ENCODE results near the gene GRHL3.
A peak's percentile ranks its signal among the peaks of the same experiment; 100 is the strongest.

Gene GRHL3

GRCh38 chr1:24292103-24292502, 27.1 kb upstream of the GRHL3 start:
- Histone ChIP-seq H3K27ac (no peak overlapping the region), H3K4me3 (no peak overlapping the region)

DNA sequence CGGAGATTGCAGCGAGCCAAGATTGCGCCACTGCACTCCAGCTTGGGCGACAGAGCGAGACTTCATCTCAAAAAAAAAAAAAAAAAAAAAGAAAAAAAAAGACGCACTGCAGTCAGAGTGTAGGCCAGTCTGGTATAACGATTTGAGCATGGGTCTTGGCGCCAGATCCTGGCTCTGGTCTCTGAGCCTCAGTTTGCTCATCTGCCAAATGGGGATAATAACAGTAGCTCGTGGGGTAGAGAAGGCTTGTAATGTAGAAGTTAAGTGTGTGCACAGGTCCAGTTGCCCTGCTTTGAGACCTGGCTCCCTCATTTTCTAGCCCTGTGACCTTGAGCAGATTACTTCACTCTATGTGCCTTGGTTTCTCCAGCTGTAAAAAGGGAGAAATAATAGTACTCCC, 26.3 kb upstream of the GRHL3 start:
- Histone ChIP-seq H3K4me3 (no peak overlapping the region), H3K27ac (peak overlapping the region in 3 of 21 experiments; percentile 52 to 82 (median 81))

DNA sequence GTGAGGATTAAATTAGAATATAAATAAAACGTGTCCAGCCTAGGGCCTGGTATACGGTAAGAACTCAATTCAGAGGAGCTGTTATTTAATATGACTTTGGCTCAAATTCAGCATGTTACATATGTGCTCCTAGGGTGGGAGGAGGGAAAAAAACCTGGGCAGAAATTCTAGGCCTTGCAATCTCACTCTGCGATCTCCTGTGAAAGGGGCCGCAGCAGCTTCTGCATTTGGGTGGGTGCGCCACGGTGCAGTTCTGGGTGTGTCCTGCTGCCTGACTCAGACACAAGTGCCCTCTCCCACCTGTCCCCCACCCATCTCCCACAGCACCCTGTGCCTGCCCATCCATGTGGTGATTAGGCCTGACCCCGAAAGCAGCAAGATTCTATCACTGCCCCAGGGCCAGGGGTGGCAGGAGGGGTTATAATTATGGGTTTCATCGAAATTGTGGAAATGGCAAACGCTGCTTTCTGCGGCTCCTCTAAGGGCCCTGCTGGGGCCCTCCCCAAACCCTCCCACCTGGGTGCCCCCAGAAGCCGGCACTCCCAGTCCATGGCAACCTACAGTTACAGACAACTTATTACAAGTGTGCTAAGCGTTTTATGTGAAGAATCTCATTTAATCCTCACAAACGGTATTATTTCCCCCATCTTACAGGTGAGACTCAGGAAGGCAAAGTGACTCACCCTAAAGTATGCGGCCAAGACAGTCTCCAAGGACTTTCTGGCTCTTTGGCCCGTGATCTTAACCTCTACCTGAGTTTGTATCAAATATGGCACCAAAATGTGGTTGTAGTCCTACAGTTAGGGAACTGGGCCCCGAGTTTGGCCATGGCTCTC, 25.5 kb upstream of the GRHL3 start:
- Histone ChIP-seq H3K4me3 (no peak overlapping the region), H3K27ac (peak overlapping the region in 20 of 21 experiments; percentile 28 to 86 (median 71))

DNA sequence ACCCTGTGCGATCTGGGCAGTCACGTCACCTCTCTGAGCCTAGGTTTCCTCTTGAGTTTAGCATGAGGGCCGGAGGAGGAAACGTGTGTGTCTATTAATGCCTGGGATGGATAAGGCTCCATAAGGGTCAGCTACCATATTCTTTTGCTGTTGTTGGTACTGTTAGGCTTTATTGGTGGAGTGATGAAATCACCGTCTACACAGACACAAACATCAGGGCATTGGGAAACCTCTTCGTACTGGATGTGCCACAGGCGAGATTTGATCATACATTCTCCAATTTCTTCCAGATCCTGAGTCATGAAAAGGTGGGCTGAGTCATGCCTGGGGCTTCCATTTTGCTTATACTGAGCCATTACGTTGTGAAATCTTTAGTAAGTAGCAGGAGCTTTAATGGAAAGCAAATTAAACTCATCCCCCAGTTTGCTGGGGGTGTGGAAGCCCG, 24.9 kb upstream of the GRHL3 start:
- Histone ChIP-seq H3K27ac (peak overlapping the region in 20 of 21 experiments; percentile 31 to 86 (median 71)), H3K4me3 (no peak overlapping the region)

GRCh38 chr1:24294716-24295371, 24.3 kb upstream of the GRHL3 start:
- Histone ChIP-seq H3K4me3 (no peak overlapping the region), H3K27ac (peak overlapping the region in 19 of 21 experiments; percentile 31 to 82 (median 71))

DNA sequence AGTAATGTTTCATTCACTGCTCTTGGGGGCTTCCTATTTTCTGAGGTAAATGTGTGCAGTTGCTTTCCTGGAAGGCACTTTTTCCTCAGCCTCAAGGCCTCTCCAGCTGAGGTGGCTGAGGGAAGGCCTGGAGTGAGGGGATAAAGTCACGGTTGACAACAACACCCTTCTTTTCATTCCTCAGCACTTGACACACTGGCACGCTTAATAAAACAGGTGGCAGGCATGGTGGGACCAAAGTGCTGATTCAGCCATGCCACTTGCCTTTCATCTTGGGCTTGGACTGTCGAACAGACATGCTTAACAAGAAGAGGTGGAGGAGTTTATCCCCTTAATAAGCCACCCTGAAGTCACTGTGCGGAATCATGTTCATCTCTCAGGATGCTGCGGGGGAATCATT, 23.6 kb upstream of the GRHL3 start:
- Histone ChIP-seq H3K27ac (peak overlapping the region in 19 of 21 experiments; percentile 31 to 82 (median 71)), H3K4me3 (no peak overlapping the region)

DNA sequence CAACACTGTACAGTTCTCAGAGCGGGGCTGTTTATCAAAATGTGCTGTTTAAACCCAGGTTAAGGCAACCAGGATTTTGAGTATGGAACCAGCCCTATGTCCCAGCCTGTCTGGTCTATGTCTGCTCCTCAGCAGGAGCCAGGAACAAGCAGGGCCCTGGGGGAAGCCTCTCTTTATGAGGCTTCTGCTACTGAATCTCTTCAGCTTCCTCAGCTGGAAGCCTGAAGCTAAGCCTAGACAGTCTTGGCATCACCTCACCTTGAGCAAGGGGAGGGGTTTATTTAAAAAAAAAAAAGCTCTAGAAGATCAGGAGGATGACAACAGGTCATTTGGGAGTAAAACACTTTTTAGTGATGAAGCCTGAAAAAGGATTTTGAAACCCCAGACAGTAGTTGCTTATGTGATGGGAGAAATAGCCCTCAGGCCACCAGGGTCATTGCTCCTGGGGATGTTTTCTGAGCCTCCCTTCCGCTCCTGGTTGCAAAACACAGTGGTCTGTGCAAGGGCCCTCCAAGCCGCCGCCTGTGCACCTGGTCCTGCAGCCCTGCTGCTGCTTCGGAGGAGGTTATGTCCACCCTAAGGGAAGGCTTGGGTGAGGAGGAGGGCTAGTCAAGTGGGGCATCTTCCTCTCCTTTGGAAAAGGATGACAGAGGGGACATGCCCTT, 21.8 kb upstream of the GRHL3 start:
- peak overlapping the region in 1 of 21 experiments; percentile 43 for H3K27ac ChIP-seq
- H3K4me3 ChIP-seq: no peak overlapping the region

GRCh38 chr1:24297852-24298232, 21.3 kb upstream of the GRHL3 start:
- H3K27ac ChIP-seq: no peak overlapping the region
- H3K4me3 ChIP-seq: no peak overlapping the region

DNA sequence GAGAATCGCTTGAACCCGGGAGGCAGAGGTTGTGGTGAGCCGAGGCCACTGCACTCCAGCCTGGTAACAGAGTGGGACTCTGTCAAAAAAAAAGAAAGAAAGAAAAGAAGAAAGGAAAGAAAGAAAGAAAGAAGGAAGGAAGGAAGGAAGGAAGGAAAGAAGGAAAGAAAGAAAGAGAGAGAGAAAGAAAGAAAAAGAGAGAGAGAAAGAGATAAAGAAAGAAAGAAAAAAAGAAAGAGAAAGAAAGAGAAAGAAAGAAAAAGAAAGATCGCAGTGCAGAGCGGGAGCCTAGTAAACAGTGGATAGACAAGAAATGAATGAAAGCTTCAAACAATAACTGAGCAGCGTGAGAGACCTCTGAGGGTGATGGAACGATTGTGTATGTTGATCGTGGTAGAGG, 20.6 kb upstream of the GRHL3 start:
- Histone ChIP-seq H3K27ac (no peak overlapping the region), H3K4me3 (no peak overlapping the region)

DNA sequence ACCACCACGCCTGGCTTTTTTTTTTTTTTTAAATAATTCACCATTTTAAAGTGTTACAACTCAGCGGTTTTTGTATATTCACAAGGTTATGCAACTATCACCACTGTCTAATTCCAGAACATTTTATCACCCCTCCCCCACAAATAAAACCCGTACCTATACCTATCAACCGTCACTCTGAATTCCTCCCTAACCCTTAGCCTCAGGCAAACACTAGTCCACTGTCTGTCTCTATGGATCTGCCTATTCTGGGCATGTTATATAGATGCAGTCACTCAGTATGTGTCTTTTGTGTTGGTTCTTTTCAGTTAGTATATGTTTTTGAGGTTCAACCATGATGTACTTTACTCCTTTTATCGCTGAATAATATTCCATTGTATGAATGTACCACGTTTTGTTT, 19.3 kb upstream of the GRHL3 start:
- H3K4me3 ChIP-seq: no peak overlapping the region
- no peak overlapping the region for H3K27ac ChIP-seq

DNA sequence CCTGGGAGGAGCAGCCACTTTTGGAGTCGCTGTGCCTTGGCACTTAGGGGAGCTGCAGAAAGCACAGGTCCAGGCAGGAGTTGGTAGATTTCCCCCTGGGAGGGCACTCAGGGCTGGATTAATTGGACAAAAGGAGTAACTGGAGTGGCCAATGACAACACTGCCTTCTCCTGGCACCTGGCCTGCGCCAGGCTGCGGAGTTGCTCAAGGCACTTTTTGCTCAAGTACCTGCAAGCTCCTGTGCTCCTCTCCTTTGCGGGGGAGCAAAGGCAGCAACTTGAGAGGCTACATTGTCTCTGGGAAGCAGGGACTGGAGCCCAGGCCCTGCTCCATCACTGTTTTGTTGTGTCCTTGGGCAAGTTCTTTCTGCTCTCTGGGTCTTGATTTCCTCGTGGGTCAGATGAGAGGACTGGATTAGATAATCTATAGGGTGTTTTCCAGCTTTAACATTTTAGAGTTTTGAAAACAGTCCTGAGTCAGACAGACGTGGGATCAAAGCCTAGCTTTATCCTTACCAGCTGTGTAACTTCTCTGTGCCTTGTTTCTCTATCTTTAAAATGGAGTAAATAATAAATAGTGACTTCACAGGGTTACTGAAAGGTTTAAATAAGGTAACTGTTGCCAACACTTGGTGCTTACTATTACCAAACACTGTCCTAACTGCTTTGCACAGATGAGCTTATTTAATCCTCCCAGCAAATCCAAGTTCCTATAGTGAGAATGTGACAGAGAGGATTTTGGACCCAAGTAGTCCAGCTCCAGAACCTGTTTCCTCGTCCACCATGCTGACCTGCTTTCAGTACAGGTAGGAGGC, 18.0 kb upstream of the GRHL3 start:
- H3K27ac ChIP-seq: peak overlapping the region in 13 of 21 experiments; percentile 1 to 72 (median 53)
- no peak overlapping the region for H3K4me3 ChIP-seq

- no peak overlapping the region for H3K4me3 ChIP-seq
- H3K27ac ChIP-seq: peak overlapping the region in 11 of 21 experiments; percentile 1 to 72 (median 54)
These were observed 17.4 kb upstream of the GRHL3 start for GRCh38 chr1:24301785-24302175.

- peak overlapping the region in 7 of 21 experiments; percentile 23 to 72 (median 58) for H3K27ac ChIP-seq
- H3K4me3 ChIP-seq: no peak overlapping the region
These were observed 16.9 kb upstream of the GRHL3 start for GRCh38 chr1:24302209-24302611.

DNA sequence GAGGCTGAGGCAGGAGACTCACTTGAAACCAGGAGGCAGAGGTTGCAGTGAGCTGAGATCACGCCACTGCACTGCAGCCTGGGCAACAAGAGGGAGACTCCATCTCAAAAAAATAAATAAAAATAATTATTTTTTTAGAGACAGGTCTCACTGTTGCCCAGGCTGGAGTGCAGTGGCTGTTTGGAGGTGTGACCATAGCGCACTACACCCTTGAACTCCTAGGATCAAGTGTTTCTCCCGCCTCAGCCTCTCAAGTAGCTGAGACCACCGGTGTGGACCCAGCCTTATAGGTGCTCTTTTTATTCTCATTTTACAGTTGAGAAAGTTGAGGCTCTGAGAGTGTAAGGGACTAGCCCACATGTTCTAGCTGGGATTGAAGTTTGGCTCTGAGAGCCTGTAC, 15.6 kb upstream of the GRHL3 start:
- no peak overlapping the region for H3K27ac ChIP-seq

GRCh38 chr1:24304763-24305162, 14.4 kb upstream of the GRHL3 start:
- no peak overlapping the region for H3K27ac ChIP-seq
- H3K4me3 ChIP-seq: no peak overlapping the region

More for the DNA sequence above, 15.6 kb upstream of the GRHL3 start:
- H3K4me3 ChIP-seq: no peak overlapping the region

GRCh38 chr1:24308365-24309015, 10.7 kb upstream of the GRHL3 start:
- no peak overlapping the region for H3K27ac ChIP-seq
- H3K4me3 ChIP-seq: no peak overlapping the region

DNA sequence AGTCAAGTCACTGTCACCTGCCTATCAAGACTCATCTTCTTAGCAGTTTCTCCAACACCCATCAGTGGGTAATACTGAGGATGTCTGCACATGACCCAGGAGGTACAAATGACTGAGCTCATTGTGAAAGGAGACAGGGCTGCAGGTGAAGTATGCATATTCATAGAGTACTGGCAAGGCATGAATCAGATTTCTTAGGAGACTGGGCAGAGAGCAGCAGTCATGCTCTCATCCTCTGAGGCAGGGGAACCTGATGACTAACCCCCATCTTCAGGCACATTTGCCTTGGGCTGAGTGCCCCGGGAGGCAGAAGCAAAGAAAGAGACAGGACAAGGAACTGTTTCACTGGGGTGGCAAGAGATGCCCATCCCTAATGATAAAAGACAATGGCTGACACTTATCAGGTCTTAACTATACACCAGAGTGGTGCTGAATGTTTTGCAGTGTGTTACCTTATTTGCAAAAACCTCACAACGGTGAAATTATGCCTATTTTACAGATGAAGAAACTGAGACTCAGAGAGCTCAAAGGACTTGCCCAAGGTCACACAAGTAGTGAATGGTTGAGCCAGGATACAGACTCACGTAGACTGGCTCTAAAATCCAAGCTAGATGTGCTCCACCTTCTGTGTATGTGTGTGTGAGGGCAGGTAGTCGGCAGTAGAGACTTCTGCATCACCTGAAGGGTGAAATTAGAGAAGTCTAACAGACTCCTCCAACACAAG, 9.2 kb upstream of the GRHL3 start:
- H3K27ac ChIP-seq: peak overlapping the region in 2 of 21 experiments; percentile 29 to 43
- H3K4me3 ChIP-seq: no peak overlapping the region

DNA sequence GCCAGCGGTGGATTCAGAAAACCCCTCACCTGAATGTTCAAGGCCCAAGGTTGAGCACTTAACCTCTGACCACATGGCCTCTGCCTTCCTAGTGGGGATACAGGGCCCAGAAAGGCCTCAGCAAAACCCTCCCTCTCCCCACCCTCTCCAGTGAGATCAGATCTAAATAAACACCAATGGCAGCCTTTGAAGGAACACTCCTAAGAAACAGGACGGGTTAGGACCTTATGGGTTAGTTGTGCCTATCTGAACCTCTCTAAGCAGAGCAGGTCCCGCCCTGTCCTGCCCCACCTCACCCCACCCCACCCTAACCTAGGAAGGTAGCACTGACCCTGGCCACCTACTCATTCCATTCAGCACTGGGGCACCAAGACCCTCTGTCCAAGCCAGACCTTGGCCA, 7.9 kb upstream of the GRHL3 start:
- Histone ChIP-seq H3K27ac (peak overlapping the region in 5 of 21 experiments; percentile 1 to 69 (median 32)), H3K4me3 (no peak overlapping the region)
